Jurkat, Clone E6-1 (cell line): ENCODE data around the gene SPAG5.
"Not testable (repeated sequence)": the region's sequence is repeated elsewhere in the genome, so short reads cannot be mapped to it uniquely, and the experiment has no call there.

Experiments
- DNase-seq: peaks from one replicate; pipeline ENCODE4 v3.0.0-alpha.2; 2011; ENCODE audit warnings: low read depth, low spot score
- H3K4me3 ChIP-seq: 2 replicates; pipeline ENCODE4 v1.5.1; 2011; ENCODE audit warnings: mild to moderate bottlenecking, low read length, control low read depth, moderate library complexity

SPAG5 gene

GRCh38 chr17:28612936-28613872, 14.4 kb upstream of the SPAG5 start:
- no peak overlapping the region for H3K4me3 ChIP-seq
- peak; percentile 32 for DNase-seq

GRCh38 chr17:28612531-28612930, 13.7 kb upstream of the SPAG5 start:
- no peak overlapping the region for H3K4me3 ChIP-seq
- no peak for DNase-seq

GRCh38 chr17:28610376-28610775, 11.6 kb upstream of the SPAG5 start:
- H3K4me3 ChIP-seq, result no peak overlapping the region
- no peak for DNase-seq

- not testable (repeated sequence) for H3K4me3 ChIP-seq, DNase-seq
Observed at GRCh38 chr17:28604031-28604430, 5.2 kb upstream of the SPAG5 start.

GRCh38 chr17:28599311-28600184, 723 bp upstream of the SPAG5 start:
- peak overlapping the region; percentile 92 for H3K4me3 ChIP-seq
- peak; percentile 40 for DNase-seq

GRCh38 chr17:28598389-28598788, 436 bp downstream of the SPAG5 start:
- no peak for DNase-seq
- H3K4me3 ChIP-seq, result peak overlapping the region; percentile 92

- no peak for DNase-seq
Observed at GRCh38 chr17:28597606-28598383, 1.0 kb downstream of the SPAG5 start.

GRCh38 chr17:28592260-28592659, 6.6 kb downstream of the SPAG5 start:
- no peak for DNase-seq
- H3K4me3 ChIP-seq, result no peak overlapping the region

More at GRCh38 chr17:28597606-28598383, 1.0 kb downstream of the SPAG5 start:
- H3K4me3 ChIP-seq, result peak overlapping the region; percentile 92

- DNase-seq, result peak; percentile 99
- H3K4me3 ChIP-seq, result no peak overlapping the region
Observed at GRCh38 chr17:28585851-28586250, 13.0 kb downstream of the SPAG5 start.

- no peak for DNase-seq
- H3K4me3 ChIP-seq, result no peak overlapping the region
Observed at GRCh38 chr17:28584434-28584833, 14.4 kb downstream of the SPAG5 start.

GRCh38 chr17:28582513-28582912, 16.3 kb downstream of the SPAG5 start:
- no peak for DNase-seq
- no peak overlapping the region for H3K4me3 ChIP-seq

- DNase-seq, result no peak
- H3K4me3 ChIP-seq, result no peak overlapping the region
Observed at GRCh38 chr17:28580959-28581358, 17.9 kb downstream of the SPAG5 start.

GRCh38 chr17:28579526-28579925, 19.3 kb downstream of the SPAG5 start:
- H3K4me3 ChIP-seq, result no peak overlapping the region
- no peak for DNase-seq

- H3K4me3 ChIP-seq, result no peak overlapping the region
- DNase-seq, result no peak
Observed at GRCh38 chr17:28578246-28579195, 20.3 kb downstream of the SPAG5 start.

- no peak for DNase-seq
- H3K4me3 ChIP-seq, result no peak overlapping the region
Observed at GRCh38 chr17:28577466-28577824, 21.4 kb downstream of the SPAG5 start.

- peak within 1 kb of the TSS; percentile 41 for H3K4me3 ChIP-seq
- peak; percentile 94 for DNase-seq
Observed at GRCh38 chr17:28576758-28577465, 21.9 kb downstream of the SPAG5 start, which contains the start of gene ALDOC. Gene ALDOC, minus strand, starts transcription at chr17:28576895. Its CDS starts 1,363 bp downstream, at chr17:28575532.

- peak overlapping the region; percentile 13; the same call in 1 of the 2 replicates for H3K4me3 ChIP-seq
- not testable (repeated sequence) for DNase-seq
Observed at GRCh38 chr17:28576016-28576415, 22.8 kb downstream of the SPAG5 start.
